ENCODE data around the gene PHC2.

DNA sequence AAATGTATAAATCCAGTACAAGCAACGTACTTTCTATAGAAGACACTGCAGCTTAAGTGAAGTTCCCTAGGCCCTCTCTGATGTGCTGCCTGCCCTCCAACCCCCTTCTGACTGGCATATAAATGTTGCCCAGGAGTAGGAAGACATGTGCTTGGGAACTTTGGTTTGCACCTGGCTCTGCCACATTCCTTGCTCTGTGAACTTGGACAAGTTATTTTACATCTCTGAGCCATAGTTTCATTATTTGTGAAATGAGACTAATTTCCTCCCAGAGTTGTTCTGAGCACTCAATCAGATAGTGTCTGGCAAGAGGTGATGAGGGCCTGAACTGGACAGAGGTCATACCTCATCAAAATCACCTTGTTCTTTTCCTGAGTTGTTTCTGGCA lies 3.5 kb upstream of the PHC2 start:
- TF ChIP-seq, protein P1, sequence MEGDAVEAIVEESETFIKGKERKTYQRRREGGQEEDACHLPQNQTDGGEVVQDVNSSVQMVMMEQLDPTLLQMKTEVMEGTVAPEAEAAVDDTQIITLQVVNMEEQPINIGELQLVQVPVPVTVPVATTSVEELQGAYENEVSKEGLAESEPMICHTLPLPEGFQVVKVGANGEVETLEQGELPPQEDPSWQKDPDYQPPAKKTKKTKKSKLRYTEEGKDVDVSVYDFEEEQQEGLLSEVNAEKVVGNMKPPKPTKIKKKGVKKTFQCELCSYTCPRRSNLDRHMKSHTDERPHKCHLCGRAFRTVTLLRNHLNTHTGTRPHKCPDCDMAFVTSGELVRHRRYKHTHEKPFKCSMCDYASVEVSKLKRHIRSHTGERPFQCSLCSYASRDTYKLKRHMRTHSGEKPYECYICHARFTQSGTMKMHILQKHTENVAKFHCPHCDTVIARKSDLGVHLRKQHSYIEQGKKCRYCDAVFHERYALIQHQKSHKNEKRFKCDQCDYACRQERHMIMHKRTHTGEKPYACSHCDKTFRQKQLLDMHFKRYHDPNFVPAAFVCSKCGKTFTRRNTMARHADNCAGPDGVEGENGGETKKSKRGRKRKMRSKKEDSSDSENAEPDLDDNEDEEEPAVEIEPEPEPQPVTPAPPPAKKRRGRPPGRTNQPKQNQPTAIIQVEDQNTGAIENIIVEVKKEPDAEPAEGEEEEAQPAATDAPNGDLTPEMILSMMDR (IDR thresholded peaks at IDR 0.05) = no peak
- no peak for TF ChIP-seq ZFX (IDR thresholded peaks at IDR 0.05; ENCODE audit: borderline replicate concordance)

Measured in 22Rv1 (cell line).